Central memory CD8-positive, alpha-beta T cell (primary cell): Measurements from ENCODE around the gene TNNC1.

Experiments
- ATAC-seq: fragments of 150-1000 bp; cut with Tn5 transposase; replicated peaks from 2 replicates; pipeline ENCODE4 v1.10.0; 2022; ENCODE audit warnings: mild to moderate bottlenecking, moderate FRiP score, moderate number of reproducible peaks; ENCODE audit not compliant: poor library complexity, severe bottlenecking; ENCODE audit errors: extremely low read depth
- DNase-seq, 2 donors: peaks; one replicate each; pipeline ENCODE4 v3.0.0; 2021; ENCODE audit warnings: low spot score in 2 of 2
- H3K27ac Mint-ChIP-seq: one replicate; pipeline ENCODE4 v1.8.0; 2022; ENCODE audit warnings: low read depth, mild to moderate bottlenecking, moderate library complexity, mixed read lengths
- H3K27me3 Mint-ChIP-seq: one replicate; pipeline ENCODE4 v1.8.0; 2022; ENCODE audit warnings: mixed read lengths
- H3K36me3 Mint-ChIP-seq: one replicate; pipeline ENCODE4 v1.8.0; 2022; ENCODE audit warnings: mild to moderate bottlenecking, moderate library complexity, mixed read lengths; ENCODE audit not compliant: insufficient read depth
- H3K4me1 Mint-ChIP-seq: one replicate; pipeline ENCODE4 v1.8.0; 2022; ENCODE audit warnings: mixed read lengths
- H3K4me3 Mint-ChIP-seq: one replicate; pipeline ENCODE4 v1.8.0; 2022; ENCODE audit warnings: mild to moderate bottlenecking, moderate library complexity, mixed read lengths
- H3K9me3 Mint-ChIP-seq: one replicate; pipeline ENCODE4 v1.8.0; 2022; ENCODE audit warnings: mixed read lengths

TNNC1 gene

DNA sequence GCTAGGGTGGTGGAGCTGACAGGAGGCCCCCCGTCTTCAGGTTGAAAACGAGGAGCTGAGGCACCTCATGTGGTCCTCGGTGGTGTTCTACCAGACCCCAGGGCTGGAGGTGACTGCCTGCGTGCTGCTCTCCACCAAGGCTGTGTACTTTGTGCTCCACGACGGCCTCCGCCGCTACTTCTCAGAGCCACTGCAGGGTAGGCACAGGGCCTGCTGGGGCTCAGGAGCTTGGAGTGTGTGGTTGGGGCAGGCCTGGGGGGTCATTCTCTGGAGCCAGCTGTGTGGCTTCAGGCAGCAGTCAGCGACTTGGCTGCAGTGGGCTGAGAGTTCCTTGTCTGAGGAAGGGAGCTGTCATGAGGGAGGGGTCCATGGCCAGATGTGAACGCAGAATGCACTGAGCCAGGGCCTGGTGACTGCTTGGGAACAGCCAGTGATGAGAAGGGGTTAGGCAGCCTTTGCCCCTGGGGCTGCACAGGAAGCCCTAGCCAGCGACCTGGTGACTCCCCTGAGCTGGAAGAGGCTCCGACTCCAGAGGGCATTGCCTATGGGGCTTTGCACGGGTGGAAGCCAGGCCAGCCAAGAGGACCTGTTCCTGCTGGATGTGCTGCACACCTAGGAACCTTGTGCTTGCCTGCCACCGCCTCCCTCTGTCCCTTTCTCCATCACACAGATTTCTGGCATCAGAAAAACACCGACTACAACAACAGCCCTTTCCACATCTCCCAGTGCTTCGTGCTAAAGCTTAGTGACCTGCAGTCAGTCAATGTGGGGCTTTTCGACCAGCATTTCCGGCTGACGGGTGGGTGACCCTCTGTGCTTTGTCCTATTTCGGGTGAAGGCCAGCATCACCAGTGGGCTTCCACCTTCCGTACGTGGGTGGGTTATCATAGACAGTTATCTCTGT lies 36.4 kb upstream of the TNNC1 start:
- ATAC-seq (no peak), DNase-seq (no peak)
- Mint-ChIP-seq H3K27me3 (no peaks in the 10 kb centered on the region), H3K27ac (no peak overlapping the region), H3K36me3 (peaks cover 28% of the 10 kb centered on the region), H3K9me3 (no peaks in the 10 kb centered on the region), H3K4me3 (no peak overlapping the region), H3K4me1 (peaks cover 10% of the 10 kb centered on the region)

DNA sequence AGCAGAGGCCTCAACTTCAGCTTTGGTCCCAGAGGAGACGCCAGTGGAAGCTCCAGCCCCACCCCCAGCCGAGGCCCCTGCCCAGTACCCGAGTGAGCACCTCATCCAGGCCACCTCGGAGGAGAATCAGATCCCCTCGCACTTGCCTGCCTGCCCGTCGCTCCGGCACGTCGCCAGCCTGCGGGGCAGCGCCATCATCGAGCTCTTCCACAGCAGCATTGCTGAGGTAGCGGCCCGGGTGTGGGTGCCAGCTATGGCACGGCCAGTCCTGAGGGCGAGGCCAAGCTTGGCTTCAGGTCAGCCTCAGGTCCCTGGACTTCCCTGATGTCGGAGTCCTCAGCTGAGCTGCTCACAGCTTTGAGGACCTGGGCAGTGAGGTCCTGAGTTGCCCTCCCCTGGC lies 35.6 kb upstream of the TNNC1 start:
- H3K9me3 Mint-ChIP-seq = no peaks in the 10 kb centered on the region
- no peak overlapping the region for H3K27ac Mint-ChIP-seq
- no peaks in the 10 kb centered on the region for H3K27me3 Mint-ChIP-seq
- H3K4me1 Mint-ChIP-seq = peaks cover 9% of the 10 kb centered on the region
- no peak overlapping the region for H3K4me3 Mint-ChIP-seq
- DNase-seq (no peak), ATAC-seq (no peak)
- peaks cover 30% of the 10 kb centered on the region for H3K36me3 Mint-ChIP-seq

DNA sequence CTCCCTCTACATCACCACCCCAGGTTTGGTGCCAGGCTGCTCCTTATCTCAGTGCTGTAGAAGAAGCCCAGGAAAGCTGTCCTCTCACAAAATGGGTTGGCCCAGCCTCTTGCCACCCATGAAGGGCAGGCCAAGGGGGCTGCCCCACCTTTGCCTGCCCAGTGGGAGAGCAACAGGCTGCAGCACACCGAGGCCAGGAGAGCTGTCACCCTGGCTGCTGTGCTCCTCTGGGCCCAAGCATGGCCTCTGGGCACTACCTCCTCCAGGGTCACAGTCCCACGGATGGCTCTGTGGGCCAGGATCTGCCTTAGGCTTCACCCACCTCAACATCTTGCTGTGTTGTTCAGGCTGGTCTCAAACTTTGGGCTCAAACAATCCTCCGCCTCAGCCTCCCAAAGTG lies 34.9 kb upstream of the TNNC1 start:
- DNase-seq = no peak
- H3K4me1 Mint-ChIP-seq = peaks cover 5% of the 10 kb centered on the region
- no peak overlapping the region for H3K4me3 Mint-ChIP-seq
- no peaks in the 10 kb centered on the region for H3K27me3 Mint-ChIP-seq
- peaks cover 30% of the 10 kb centered on the region for H3K36me3 Mint-ChIP-seq
- ATAC-seq = no peak
- H3K27ac Mint-ChIP-seq = no peak overlapping the region
- no peaks in the 10 kb centered on the region for H3K9me3 Mint-ChIP-seq

DNA sequence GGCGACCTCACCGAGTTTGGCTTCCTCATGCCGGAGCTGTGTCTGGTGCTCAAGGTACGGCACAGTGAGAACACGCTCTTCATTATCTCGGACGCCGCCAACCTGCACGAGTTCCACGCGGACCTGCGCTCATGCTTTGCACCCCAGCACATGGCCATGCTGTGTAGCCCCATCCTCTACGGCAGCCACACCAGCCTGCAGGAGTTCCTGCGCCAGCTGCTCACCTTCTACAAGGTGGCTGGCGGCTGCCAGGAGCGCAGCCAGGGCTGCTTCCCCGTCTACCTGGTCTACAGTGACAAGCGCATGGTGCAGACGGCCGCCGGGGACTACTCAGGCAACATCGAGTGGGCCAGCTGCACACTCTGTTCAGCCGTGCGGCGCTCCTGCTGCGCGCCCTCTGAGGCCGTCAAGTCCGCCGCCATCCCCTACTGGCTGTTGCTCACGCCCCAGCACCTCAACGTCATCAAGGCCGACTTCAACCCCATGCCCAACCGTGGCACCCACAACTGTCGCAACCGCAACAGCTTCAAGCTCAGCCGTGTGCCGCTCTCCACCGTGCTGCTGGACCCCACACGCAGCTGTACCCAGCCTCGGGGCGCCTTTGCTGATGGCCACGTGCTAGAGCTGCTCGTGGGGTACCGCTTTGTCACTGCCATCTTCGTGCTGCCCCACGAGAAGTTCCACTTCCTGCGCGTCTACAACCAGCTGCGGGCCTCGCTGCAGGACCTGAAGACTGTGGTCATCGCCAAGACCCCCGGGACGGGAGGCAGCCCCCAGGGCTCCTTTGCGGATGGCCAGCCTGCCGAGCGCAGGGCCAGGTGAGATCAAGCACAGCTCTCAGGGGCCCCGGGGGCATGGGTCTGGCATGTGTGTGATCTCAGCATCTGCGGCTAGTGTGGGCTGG lies 34.2 kb upstream of the TNNC1 start:
- H3K27ac Mint-ChIP-seq = no peak overlapping the region
- ATAC-seq = no peak
- no peak for DNase-seq
- no peak overlapping the region for H3K4me3 Mint-ChIP-seq
- H3K36me3 Mint-ChIP-seq = peaks cover 31% of the 10 kb centered on the region
- H3K4me1 Mint-ChIP-seq = peaks cover 5% of the 10 kb centered on the region
- H3K9me3 Mint-ChIP-seq = no peaks in the 10 kb centered on the region
- H3K27me3 Mint-ChIP-seq = no peaks in the 10 kb centered on the region

DNA sequence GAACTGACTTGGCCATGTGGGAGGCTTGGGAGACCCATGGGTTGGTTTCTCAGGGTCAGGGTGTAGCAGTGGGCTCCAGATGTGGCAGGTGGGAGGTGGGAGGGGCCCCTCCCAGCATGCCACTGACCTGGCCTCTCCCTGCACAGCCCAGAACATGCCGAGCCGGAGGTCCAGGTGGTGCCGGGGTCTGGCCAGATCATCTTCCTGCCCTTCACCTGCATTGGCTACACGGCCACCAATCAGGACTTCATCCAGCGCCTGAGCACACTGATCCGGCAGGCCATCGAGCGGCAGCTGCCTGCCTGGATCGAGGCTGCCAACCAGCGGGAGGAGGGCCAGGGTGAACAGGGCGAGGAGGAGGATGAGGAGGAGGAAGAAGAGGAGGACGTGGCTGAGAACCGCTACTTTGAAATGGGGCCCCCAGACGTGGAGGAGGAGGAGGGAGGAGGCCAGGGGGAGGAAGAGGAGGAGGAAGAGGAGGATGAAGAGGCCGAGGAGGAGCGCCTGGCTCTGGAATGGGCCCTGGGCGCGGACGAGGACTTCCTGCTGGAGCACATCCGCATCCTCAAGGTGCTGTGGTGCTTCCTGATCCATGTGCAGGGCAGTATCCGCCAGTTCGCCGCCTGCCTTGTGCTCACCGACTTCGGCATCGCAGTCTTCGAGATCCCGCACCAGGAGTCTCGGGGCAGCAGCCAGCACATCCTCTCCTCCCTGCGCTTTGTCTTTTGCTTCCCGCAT lies 33.4 kb upstream of the TNNC1 start:
- H3K27ac Mint-ChIP-seq = no peak overlapping the region
- H3K9me3 Mint-ChIP-seq = no peaks in the 10 kb centered on the region
- DNase-seq = no peak
- H3K4me1 Mint-ChIP-seq = no peaks in the 10 kb centered on the region
- no peaks in the 10 kb centered on the region for H3K27me3 Mint-ChIP-seq
- H3K4me3 Mint-ChIP-seq = no peak overlapping the region
- peaks cover 25% of the 10 kb centered on the region for H3K36me3 Mint-ChIP-seq
- no peak for ATAC-seq

DNA sequence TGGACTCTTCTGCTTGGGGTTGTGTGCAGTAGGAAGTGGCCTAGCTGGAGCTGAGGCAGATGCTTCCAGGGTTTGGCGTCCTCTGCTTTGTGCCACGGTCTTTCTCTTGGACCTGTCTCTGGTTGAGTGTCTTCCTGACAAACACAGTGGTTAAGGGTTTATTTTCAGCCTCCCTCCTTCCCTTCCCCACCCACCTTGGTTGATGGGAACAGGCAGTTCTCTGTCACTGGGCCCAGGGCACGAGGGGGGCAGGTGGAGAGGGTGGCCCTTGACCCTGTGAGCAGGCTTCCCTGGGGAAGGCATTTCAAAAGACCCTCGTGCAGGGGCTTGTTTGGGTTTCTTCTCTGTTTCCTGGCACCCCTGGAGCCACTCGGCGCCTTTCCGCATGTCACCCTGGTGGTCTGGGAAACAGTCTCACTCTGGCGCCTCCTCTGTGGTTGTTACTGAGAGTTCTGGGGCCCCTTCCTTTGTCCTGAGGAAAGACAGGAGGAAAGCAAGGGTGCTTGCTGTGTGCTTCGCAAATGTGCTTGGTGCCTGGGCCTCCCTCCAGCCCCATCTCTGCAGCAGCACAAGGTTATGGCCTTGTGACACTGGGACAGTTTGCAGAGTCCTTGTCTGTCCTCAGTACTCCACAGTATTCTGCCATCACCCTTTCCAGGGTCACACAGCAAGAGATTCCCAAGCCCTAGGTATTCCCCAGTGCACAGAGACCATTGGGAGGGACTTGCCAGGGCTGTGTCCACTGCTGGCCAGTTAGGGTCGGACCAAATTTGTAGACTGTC lies 31.0 kb upstream of the TNNC1 start:
- H3K4me1 Mint-ChIP-seq = no peaks in the 10 kb centered on the region
- no peak overlapping the region for H3K27ac Mint-ChIP-seq
- peaks cover 29% of the 10 kb centered on the region for H3K36me3 Mint-ChIP-seq
- no peaks in the 10 kb centered on the region for H3K9me3 Mint-ChIP-seq
- H3K4me3 Mint-ChIP-seq = no peak overlapping the region
- DNase-seq (no peak), ATAC-seq (no peak)
- H3K27me3 Mint-ChIP-seq = no peaks in the 10 kb centered on the region

DNA sequence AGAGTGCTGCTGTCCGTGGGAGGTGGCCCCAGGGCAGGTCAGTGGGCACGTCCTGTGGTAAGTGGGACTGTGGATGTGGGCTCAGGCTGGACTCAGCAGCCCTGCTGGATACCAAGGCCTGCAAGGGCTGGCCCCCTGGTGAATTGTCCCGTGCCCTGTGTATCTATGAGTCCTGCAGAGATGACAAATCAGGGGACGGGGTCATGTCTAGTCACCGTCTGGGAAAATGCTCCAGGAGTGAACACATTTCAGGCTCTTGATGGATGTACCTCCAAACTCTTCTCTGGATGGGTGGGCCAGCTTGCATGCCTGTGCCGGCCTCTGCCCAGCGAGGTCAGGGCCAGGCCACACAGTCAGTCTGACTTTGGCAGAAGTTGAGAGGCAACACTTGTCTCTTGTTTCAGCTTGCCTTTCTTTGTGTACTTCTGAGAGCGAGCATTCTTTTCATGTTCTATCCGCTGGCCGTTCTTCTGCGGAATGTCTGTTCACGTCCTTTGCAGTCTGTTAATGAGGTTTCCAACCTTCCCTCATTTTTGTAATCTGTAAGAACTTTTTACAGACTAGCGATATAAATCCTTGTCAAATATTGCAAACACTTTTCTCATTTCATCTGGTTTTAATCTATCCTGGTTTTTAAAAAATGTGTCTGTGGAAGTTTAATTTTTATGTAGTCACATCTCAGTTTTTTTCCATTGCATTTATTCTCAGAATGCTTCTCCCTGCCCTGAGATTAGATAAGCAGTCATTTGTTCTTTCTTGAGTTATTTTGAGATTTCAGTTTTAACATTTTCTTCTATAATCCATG lies 29.9 kb upstream of the TNNC1 start:
- DNase-seq (no peak), ATAC-seq (no peak)
- Mint-ChIP-seq H3K4me1 (no peaks in the 10 kb centered on the region), H3K9me3 (no peaks in the 10 kb centered on the region), H3K27me3 (no peaks in the 10 kb centered on the region), H3K36me3 (peaks cover 32% of the 10 kb centered on the region), H3K4me3 (no peak overlapping the region), H3K27ac (no peak overlapping the region)

DNA sequence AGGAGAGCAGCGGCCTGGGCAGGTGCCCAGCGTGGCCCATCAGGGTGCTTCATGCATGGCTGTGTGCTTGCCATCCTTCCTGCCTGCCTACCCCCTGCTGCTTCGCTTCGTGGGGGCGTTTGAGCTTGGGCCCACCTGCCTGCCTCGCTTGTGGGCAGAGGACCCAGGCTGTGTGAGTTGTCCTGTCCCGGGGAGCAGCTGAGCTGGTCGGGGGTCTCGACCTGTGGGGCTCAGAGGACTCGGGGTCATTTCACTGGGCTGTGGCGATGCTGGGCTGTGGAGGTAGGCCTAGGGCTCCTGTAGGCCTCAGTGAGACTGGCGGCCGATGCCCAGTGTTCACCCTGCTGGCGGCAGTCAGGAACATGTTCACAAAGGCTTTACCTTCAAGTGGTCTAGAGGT lies 29.2 kb upstream of the TNNC1 start:
- Mint-ChIP-seq H3K4me3 (no peak overlapping the region), H3K27me3 (no peaks in the 10 kb centered on the region), H3K4me1 (no peaks in the 10 kb centered on the region), H3K36me3 (peaks cover 35% of the 10 kb centered on the region), H3K9me3 (no peaks in the 10 kb centered on the region), H3K27ac (no peak overlapping the region)
- no peak for ATAC-seq
- DNase-seq = no peak

DNA sequence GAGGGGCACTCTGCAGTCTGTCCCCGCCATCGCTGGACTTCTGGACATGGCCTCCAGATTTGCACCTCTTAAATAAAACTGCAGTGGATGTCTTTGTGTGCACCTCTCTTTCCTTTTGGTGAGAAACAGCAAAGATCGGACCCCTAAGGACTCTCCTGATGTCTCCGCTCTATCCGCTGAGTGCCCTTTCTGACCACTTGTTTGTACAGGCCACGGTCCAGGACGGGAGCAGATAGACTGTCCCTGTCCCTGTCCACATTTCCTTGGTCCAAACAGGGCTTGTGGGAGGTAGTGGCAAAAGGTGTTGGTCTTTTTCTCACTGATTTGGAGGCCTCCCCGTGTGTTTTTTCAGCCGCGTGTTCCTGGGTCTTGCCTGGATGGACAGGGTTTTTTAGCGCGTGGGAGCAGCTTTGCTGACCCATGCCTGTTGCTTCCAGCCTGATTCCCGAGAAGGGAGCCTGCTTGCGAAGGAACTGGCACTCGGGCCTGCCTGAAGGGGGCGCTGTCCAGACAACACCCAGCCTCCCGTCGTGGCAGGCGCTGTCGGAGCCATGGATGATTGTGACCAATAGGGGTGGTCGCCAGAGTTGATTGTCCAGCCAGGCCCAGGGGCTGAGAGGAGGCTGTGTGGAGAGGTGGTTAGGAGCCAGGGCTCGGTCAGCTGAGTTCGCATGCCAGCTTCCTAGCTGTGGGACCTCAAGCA lies 28.1 kb upstream of the TNNC1 start:
- no peak overlapping the region for H3K27ac Mint-ChIP-seq
- H3K36me3 Mint-ChIP-seq = peaks cover 38% of the 10 kb centered on the region
- no peaks in the 10 kb centered on the region for H3K4me1 Mint-ChIP-seq
- DNase-seq = no peak
- H3K27me3 Mint-ChIP-seq = no peaks in the 10 kb centered on the region
- H3K4me3 Mint-ChIP-seq = no peak overlapping the region
- ATAC-seq = no peak
- H3K9me3 Mint-ChIP-seq = no peaks in the 10 kb centered on the region

DNA sequence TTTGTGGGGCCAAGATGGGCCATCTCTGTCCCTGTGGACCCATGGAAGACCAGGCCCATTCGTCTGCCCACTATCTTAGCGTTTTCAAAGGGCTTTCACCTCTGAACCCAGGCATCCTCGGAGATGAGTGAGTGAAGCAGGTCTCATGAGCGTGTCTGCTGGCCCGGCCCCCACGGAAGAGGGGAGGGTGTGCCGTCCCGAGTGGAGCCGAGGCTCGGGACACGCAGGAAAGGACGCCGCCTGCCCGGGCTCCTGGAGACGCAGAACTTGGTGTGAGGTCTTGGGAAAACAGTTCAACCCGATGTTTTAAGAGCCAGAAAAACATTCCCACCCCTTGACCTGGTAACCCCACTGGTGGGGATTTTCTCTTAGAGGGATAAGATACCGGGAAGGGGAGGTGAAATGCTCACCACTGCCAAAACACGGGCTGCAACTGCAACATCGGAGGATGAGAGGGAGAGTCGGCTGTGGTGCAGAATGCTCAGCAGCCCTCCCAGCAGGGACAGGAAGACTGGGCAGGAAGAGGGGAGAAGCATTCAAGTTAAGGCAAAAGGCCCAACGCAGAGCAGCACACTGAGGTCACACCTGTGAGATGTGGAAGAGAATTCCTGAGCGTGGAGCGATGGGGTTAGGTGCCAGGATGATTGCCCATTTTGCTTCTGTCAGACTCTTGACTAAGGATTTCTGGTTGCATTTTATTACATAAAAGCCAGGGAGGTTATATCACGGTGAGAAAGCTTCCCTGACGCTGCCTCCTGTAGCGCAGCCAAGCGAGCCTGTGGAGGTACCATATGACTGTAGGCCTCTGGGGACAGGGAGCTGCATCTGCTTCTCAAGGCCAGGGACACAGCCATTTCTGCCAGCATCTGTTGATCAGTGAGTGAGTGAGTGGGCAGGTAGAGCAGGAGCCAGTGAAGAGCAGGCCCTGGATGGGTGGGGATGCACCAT lies 27.2 kb upstream of the TNNC1 start:
- Mint-ChIP-seq H3K4me3 (no peak overlapping the region), H3K27me3 (no peaks in the 10 kb centered on the region), H3K4me1 (no peaks in the 10 kb centered on the region), H3K9me3 (no peaks in the 10 kb centered on the region), H3K36me3 (peaks cover 38% of the 10 kb centered on the region), H3K27ac (peak overlapping the region; percentile 18)
- ATAC-seq (no peak), DNase-seq (no peak)
